ENCODE measurements around the gene P2RX7.

DNA sequence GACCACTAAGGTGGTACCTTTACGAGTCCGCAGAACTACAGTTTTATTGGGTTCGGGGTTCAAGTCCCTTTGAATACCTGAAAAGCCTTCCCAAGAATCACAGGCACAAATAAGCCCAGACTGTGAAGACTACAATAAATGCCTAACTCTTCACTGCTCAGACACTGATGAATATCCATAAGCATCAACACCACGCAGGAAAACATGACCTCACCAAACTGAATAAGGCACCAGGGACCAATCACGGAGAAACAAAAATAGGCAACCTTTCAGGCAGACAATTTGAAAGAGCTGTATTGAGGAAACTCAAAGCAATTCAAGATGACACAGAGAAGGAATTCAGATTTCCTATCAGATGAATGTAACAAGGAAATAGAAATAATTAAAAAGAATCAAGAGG lies 24.2 kb upstream of the P2RX7 start:
- TF ChIP-seq POLR2AphosphoS5 (IDR thresholded peaks at IDR 0.05; ENCODE audit: control insufficient read depth, insufficient read depth, low read depth, low read length) (no peak), RAD21 (CRISPR knock-in tag; conservative IDR thresholded peaks at IDR 0.05 in 1 of 2, IDR thresholded peaks at IDR 0.05 in 1 of 2) (no peak), ZNF696 (CRISPR knock-in tag; conservative IDR thresholded peaks at IDR 0.05) (no peak), CCNT2 (IDR thresholded peaks at IDR 0.05; ENCODE audit: borderline replicate concordance, extremely low read depth, insufficient read length, low read depth, low read length) (no peak), EZH2 (IDR thresholded peaks at IDR 0.05; ENCODE audit: borderline replicate concordance, low read depth, low read length) (no peak), TRIM28 (IDR thresholded peaks at IDR 0.05) (no peak), CBX5 (IDR thresholded peaks at IDR 0.05; ENCODE audit: borderline replicate concordance, low read depth) (no peak), E2F1 (CRISPR knock-in tag; IDR thresholded peaks at IDR 0.05) (no peak), MYNN (IDR thresholded peaks at IDR 0.05) (no peak), MYNN (CRISPR knock-in tag; IDR thresholded peaks at IDR 0.05) (no peak), KLF10 (CRISPR knock-in tag; IDR thresholded peaks at IDR 0.05) (no peak), CBFA2T2 (conservative IDR thresholded peaks at IDR 0.05) (no peak), RFX5 (IDR thresholded peaks at IDR 0.05; ENCODE audit: low read depth, low read length) (no peak)
- TF ChIP-seq, protein P1, sequence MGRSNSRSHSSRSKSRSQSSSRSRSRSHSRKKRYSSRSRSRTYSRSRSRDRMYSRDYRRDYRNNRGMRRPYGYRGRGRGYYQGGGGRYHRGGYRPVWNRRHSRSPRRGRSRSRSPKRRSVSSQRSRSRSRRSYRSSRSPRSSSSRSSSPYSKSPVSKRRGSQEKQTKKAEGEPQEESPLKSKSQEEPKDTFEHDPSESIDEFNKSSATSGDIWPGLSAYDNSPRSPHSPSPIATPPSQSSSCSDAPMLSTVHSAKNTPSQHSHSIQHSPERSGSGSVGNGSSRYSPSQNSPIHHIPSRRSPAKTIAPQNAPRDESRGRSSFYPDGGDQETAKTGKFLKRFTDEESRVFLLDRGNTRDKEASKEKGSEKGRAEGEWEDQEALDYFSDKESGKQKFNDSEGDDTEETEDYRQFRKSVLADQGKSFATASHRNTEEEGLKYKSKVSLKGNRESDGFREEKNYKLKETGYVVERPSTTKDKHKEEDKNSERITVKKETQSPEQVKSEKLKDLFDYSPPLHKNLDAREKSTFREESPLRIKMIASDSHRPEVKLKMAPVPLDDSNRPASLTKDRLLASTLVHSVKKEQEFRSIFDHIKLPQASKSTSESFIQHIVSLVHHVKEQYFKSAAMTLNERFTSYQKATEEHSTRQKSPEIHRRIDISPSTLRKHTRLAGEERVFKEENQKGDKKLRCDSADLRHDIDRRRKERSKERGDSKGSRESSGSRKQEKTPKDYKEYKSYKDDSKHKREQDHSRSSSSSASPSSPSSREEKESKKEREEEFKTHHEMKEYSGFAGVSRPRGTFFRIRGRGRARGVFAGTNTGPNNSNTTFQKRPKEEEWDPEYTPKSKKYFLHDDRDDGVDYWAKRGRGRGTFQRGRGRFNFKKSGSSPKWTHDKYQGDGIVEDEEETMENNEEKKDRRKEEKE (IDR thresholded peaks at IDR 0.05; ENCODE audit: borderline replicate concordance in 1 of 2, control insufficient read depth in 1 of 2, low read depth in 2 of 2, low read length in 1 of 2) = no peak
- TF ChIP-seq, protein P2, sequence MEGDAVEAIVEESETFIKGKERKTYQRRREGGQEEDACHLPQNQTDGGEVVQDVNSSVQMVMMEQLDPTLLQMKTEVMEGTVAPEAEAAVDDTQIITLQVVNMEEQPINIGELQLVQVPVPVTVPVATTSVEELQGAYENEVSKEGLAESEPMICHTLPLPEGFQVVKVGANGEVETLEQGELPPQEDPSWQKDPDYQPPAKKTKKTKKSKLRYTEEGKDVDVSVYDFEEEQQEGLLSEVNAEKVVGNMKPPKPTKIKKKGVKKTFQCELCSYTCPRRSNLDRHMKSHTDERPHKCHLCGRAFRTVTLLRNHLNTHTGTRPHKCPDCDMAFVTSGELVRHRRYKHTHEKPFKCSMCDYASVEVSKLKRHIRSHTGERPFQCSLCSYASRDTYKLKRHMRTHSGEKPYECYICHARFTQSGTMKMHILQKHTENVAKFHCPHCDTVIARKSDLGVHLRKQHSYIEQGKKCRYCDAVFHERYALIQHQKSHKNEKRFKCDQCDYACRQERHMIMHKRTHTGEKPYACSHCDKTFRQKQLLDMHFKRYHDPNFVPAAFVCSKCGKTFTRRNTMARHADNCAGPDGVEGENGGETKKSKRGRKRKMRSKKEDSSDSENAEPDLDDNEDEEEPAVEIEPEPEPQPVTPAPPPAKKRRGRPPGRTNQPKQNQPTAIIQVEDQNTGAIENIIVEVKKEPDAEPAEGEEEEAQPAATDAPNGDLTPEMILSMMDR (IDR thresholded peaks at IDR 0.05 in 2 of 3, conservative IDR thresholded peaks at IDR 0.05 in 1 of 3; ENCODE audit: insufficient read depth in 2 of 3, low read depth in 1 of 3, low read length in 3 of 3) = no peak
